Body of pancreas (tissue), 4 donors: ENCODE data around the gene PRIM1.

Experiments used
- POLR2A ChIP-seq, 3 donors: fragments of 450-650 bp; IDR thresholded peaks; one replicate each; pipeline ENCODE4 v1.6.1; 2016; ENCODE audit warnings: antibody characterized with exemption in 3 of 3, mild to moderate bottlenecking in 2 of 3
- TF ChIP-seq, protein P1 (sequence below), 7 experiments: fragments of 450-650 bp in 4 of 7; fragments of 200-600 bp in 3 of 7; sonication (generic) in 3 of 7; IDR thresholded peaks; one replicate each; pipeline ENCODE4 v1.5.1; 2016 to 2019; ENCODE audit warnings: antibody characterized with exemption in 7 of 7

DNA sequence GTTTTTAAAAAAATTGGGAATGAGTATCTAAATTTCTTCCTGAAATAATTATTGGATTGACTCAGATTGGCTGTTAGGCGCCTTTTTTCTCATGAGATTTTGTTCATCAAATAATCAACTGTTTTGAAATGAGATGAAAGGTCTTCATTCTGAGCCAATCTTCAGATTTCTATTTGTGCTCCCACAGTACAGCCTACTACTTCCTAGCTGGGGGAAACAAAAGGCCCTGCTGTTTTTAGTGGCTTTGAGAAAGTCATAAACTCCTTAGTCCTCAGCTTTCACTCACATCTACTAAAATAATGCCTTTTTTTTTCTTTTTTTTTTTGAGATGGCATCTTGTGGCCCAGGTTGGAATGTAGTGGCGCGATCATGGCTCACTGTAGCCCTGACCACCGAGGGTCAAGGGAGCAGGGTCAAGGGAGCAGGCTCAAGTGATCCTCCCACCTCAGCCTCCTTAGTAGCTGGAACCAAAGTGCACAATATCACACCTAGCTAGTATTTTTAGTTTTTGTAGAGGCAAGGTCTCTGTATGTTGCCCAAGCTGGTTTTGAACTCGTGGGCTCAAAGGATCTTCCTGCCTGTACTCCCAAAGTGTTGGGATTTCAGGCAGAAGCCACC, 42.3 kb downstream of the PRIM1 start:
- TF ChIP-seq, protein P1, sequence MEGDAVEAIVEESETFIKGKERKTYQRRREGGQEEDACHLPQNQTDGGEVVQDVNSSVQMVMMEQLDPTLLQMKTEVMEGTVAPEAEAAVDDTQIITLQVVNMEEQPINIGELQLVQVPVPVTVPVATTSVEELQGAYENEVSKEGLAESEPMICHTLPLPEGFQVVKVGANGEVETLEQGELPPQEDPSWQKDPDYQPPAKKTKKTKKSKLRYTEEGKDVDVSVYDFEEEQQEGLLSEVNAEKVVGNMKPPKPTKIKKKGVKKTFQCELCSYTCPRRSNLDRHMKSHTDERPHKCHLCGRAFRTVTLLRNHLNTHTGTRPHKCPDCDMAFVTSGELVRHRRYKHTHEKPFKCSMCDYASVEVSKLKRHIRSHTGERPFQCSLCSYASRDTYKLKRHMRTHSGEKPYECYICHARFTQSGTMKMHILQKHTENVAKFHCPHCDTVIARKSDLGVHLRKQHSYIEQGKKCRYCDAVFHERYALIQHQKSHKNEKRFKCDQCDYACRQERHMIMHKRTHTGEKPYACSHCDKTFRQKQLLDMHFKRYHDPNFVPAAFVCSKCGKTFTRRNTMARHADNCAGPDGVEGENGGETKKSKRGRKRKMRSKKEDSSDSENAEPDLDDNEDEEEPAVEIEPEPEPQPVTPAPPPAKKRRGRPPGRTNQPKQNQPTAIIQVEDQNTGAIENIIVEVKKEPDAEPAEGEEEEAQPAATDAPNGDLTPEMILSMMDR (IDR thresholded peaks at IDR 0.05): no peak
- no peak for TF ChIP-seq POLR2A (IDR thresholded peaks at IDR 0.05)
